ENCODE measurements around the gene RHEBL1.

DNA sequence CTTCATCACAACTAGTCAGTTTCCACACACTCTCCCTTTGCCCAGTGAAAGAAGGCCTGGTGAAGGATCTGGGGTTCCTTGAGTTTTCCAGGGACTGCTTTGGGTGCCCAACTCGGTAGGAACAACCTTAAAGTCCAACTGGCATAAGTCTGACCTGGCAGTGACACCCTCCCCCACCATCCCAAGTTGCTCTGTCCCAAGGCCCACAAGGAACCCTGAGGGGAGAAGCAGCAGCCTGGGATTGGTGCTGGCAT is 10.8 kb downstream of the RHEBL1 start:
- TF ChIP-seq ZBTB7A (IDR thresholded peaks at IDR 0.05; ENCODE audit: low read depth) (no peak), RAD21 (IDR thresholded peaks at IDR 0.05; ENCODE audit: low read depth) (no peak), EP300 (IDR thresholded peaks at IDR 0.05; ENCODE audit: borderline replicate concordance) (no peak)

All from Ishikawa (cell line).